ENCODE measurements around the gene SAYSD1. TPM values are rescaled to one million over a fixed set of nuclear protein-coding genes. Genes with fewer than 3 reads are reported as not detected.

Gene SAYSD1
- total and polyA plus RNA-seq, 2 donors (not counting 1 experiment from before 2014, with no cell fraction given) = 4.6 to 17.8 TPM

- no peaks in the 10 kb centered on the region for H3K79me2 ChIP-seq (ENCODE audit: control insufficient read depth, insufficient read depth, low read length)
- no peak overlapping the region for H2AFZ ChIP-seq (ENCODE audit: insufficient read depth, low read depth, low read length, poor library complexity, severe bottlenecking)
- intact Hi-C loops (cut with micrococcal nuclease) = no loop called here
- no peak overlapping the region for H3K27ac ChIP-seq (ENCODE audit: low read length in 2 of 2)
- ATAC-seq (ENCODE audit: low read depth) (no peak), DNase-seq (no peak)
- no peak overlapping the region for H3K4me2 ChIP-seq (replicated peaks; ENCODE audit: low read depth, low read length, poor library complexity, severe bottlenecking)
- POLR2A ChIA-PET = no interaction called here
- Mint-ChIP-seq H3K27ac (no peak overlapping the region), H3K4me3 (no peak overlapping the region), H3K27me3 (peaks cover 54% of the 10 kb centered on the region), H3K9me3 (ENCODE audit: insufficient read depth) (no peaks in the 10 kb centered on the region), H3K4me1 (no peaks in the 10 kb centered on the region)
- 92% methylated on average over 7 of the region's 7 CpGs for WGBS (ENCODE audit: insufficient coverage)
- no peaks in the 10 kb centered on the region for H3K36me3 ChIP-seq (replicated peaks in 1 of 2; ENCODE audit: control extremely low read depth in 1 of 2, control insufficient read depth in 1 of 2, extremely low read depth in 1 of 2, insufficient read depth in 2 of 2, low read length in 1 of 2)
- H3K4me3 ChIP-seq (ENCODE audit: control extremely low read depth in 1 of 5, extremely low read depth in 1 of 5, insufficient read depth in 1 of 5, low read depth in 2 of 5, low read length in 4 of 5) = no peak overlapping the region
- H3K27me3 ChIP-seq (replicated peaks in 1 of 4; ENCODE audit: control extremely low read depth in 1 of 4, control insufficient read depth in 3 of 4, insufficient read depth in 4 of 4, low read length in 3 of 4) = peaks cover 0 to 31% (median 3%) of the 10 kb centered on the region in 4 experiments
- no peaks in the 10 kb centered on the region for H3K4me1 ChIP-seq (ENCODE audit: control insufficient read depth in 2 of 2, insufficient read depth in 2 of 2, low read length in 2 of 2)
- no peaks in the 10 kb centered on the region for H3K9me3 ChIP-seq (ENCODE audit: control extremely low read depth in 1 of 3, control insufficient read depth in 2 of 3, insufficient read depth in 1 of 3, low read length in 2 of 3)
- no peaks in the 10 kb centered on the region for H4K20me1 ChIP-seq (ENCODE audit: control insufficient read depth, insufficient read depth, low read length, poor library complexity, severe bottlenecking)
- CTCF ChIA-PET = no interaction called here
- TF ChIP-seq EZH2 (IDR thresholded peaks at IDR 0.05; ENCODE audit: borderline replicate concordance, insufficient read depth, low read depth, low read length, poor library complexity, severe bottlenecking) (no peak), CTCF (IDR thresholded peaks at IDR 0.05) (no peak)
- H3K9ac ChIP-seq (ENCODE audit: low read length) = no peak overlapping the region
Measured at GRCh38 chr6:39084506-39084905, 30.5 kb downstream of the SAYSD1 start.

- Mint-ChIP-seq H3K27ac (no peak overlapping the region), H3K27me3 (peaks cover 43% of the 10 kb centered on the region), H3K4me1 (no peaks in the 10 kb centered on the region), H3K9me3 (ENCODE audit: insufficient read depth) (no peaks in the 10 kb centered on the region), H3K4me3 (no peak overlapping the region)
- Histone ChIP-seq H3K4me3 (ENCODE audit: control extremely low read depth in 1 of 5, extremely low read depth in 1 of 5, insufficient read depth in 1 of 5, low read depth in 2 of 5, low read length in 4 of 5) (no peak overlapping the region), H3K4me1 (ENCODE audit: control insufficient read depth in 2 of 2, insufficient read depth in 2 of 2, low read length in 2 of 2) (no peaks in the 10 kb centered on the region), H3K36me3 (replicated peaks in 1 of 2; ENCODE audit: control extremely low read depth in 1 of 2, control insufficient read depth in 1 of 2, extremely low read depth in 1 of 2, insufficient read depth in 2 of 2, low read length in 1 of 2) (no peaks in the 10 kb centered on the region), H3K9me3 (ENCODE audit: control extremely low read depth in 1 of 3, control insufficient read depth in 2 of 3, insufficient read depth in 1 of 3, low read length in 2 of 3) (no peaks in the 10 kb centered on the region), H3K79me2 (ENCODE audit: control insufficient read depth, insufficient read depth, low read length) (no peaks in the 10 kb centered on the region), H3K27me3 (replicated peaks in 1 of 4; ENCODE audit: control extremely low read depth in 1 of 4, control insufficient read depth in 3 of 4, insufficient read depth in 4 of 4, low read length in 3 of 4) (peaks cover 0 to 24% (median 2%) of the 10 kb centered on the region in 4 experiments), H3K27ac (ENCODE audit: low read length in 2 of 2) (no peak overlapping the region), H4K20me1 (ENCODE audit: control insufficient read depth, insufficient read depth, low read length, poor library complexity, severe bottlenecking) (no peaks in the 10 kb centered on the region), H3K4me2 (replicated peaks; ENCODE audit: low read depth, low read length, poor library complexity, severe bottlenecking) (no peak overlapping the region), H2AFZ (ENCODE audit: insufficient read depth, low read depth, low read length, poor library complexity, severe bottlenecking) (no peak overlapping the region), H3K9ac (ENCODE audit: low read length) (no peak overlapping the region)
- intact Hi-C loops (cut with micrococcal nuclease) = no loop called here
- ChIA-PET POLR2A (no interaction called here), CTCF (no interaction called here)
- no peak for TF ChIP-seq EZH2 (IDR thresholded peaks at IDR 0.05; ENCODE audit: borderline replicate concordance, insufficient read depth, low read depth, low read length, poor library complexity, severe bottlenecking)
- TF ChIP-seq CTCF (IDR thresholded peaks at IDR 0.05) = no peak
- DNase-seq (no peak), ATAC-seq (ENCODE audit: low read depth) (no peak)
- WGBS (ENCODE audit: insufficient coverage) = 65% methylated on average over 2 of the region's 2 CpGs
Measured at GRCh38 chr6:39083231-39083634, 31.8 kb downstream of the SAYSD1 start.

All from B cell (primary cell).